WERI-Rb-1 (cell line): Measurements from ENCODE around the gene ADORA1.

Source experiments
- DNase-seq: peaks from one replicate; pipeline ENCODE4 v3.0.0-alpha.2; 2020
- H3K27ac ChIP-seq: fragments of 250-450 bp; sonication (Bioruptor Pico); 2 replicates; pipeline ENCODE4 v1.5.1; 2020; ENCODE audit warnings: mild to moderate bottlenecking, moderate library complexity
- H3K27me3 ChIP-seq: fragments of 250-450 bp; sonication (Bioruptor Pico); 2 replicates; pipeline ENCODE4 v1.5.1; 2021; ENCODE audit warnings: mild to moderate bottlenecking, low read depth, moderate library complexity; ENCODE audit not compliant: insufficient read depth, severe bottlenecking
- H3K36me3 ChIP-seq: fragments of 250-450 bp; sonication (Bioruptor Pico); 2 replicates; pipeline ENCODE4 v1.5.1; 2020; ENCODE audit warnings: mild to moderate bottlenecking, moderate library complexity
- H3K4me3 ChIP-seq: 2 replicates; pipeline ENCODE4 v1.5.1; 2011; ENCODE audit warnings: low read depth, mild to moderate bottlenecking, control low read depth, low read length
- H3K9me3 ChIP-seq: fragments of 250-450 bp; sonication (Bioruptor Pico); 2 replicates; pipeline ENCODE4 v1.5.1; 2021; ENCODE audit warnings: mild to moderate bottlenecking, moderate library complexity; ENCODE audit not compliant: severe bottlenecking
- CTCF ChIP-seq: IDR thresholded peaks from 2 replicates; pipeline ENCODE4 v1.5.1; 2011; ENCODE audit warnings: low read depth, mild to moderate bottlenecking, control low read depth, inconsistent platforms, low read length

ADORA1 gene

DNA sequence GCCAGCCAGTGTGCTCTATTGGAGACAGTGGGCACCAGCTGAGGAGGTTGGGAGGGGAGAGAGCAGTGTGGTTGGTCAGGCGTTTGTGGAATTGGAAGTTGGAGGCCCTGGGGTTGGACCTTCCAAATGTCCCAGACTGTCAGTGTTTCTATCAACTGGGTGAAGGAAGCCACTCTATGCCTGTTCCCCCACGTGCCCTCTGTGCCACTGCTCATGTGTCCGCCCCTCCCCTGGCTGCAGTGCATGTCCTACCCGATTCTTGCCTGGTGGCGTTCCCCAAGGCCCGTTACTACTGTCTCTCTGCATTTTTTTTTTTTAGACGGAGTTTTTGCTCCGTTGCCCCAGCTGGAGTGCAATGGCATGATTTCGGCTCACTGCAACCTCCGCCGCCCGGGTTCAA, 21.1 kb downstream of the ADORA1 start:
- H3K4me3 ChIP-seq, result no peak overlapping the region
- H3K9me3 ChIP-seq, result no peaks in the 10 kb centered on the region
- H3K36me3 ChIP-seq, result peaks cover 3% of the 10 kb centered on the region
- H3K27me3 ChIP-seq, result no peaks in the 10 kb centered on the region
- TF ChIP-seq CTCF, result no peak
- no peak for DNase-seq
- no peak overlapping the region for H3K27ac ChIP-seq

DNA sequence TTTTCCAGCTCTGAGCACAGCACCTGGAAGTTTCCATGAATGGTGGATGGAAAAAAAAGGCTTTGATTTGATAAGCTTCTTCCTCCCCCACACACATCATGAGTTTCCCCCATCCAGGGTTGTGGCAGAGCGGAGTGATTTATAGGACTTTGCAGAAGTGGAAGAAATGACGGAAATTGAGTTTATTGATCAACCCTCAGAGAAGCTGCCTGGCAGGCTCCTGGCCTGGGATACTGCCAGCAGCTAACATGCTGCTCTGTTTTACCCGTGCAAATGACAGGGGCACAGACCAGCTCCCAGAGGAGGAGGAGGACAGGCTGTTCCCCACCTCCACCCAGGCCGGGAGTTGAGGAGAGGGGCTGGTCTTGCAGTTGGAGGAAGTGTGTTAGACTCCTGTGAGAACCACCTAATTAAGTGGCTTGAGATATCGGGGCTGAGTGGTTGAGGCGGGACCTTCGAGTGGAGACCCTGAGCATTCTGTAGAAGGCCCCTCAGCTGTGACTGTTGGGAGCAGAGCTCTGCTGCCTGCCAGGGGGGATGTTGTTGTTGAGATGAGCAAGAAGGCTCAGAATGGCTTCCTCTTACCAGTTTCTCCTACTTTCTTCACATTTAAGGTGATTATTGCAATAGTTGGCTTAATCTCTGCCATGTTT, 21.8 kb downstream of the ADORA1 start:
- no peaks in the 10 kb centered on the region for H3K9me3 ChIP-seq
- no peaks in the 10 kb centered on the region for H3K27me3 ChIP-seq
- H3K27ac ChIP-seq, result peak overlapping the region; percentile 7
- H3K36me3 ChIP-seq, result no peaks in the 10 kb centered on the region; the same call in none of the 2 replicates
- no peak for DNase-seq
- no peak for TF ChIP-seq CTCF
- no peak overlapping the region for H3K4me3 ChIP-seq

DNA sequence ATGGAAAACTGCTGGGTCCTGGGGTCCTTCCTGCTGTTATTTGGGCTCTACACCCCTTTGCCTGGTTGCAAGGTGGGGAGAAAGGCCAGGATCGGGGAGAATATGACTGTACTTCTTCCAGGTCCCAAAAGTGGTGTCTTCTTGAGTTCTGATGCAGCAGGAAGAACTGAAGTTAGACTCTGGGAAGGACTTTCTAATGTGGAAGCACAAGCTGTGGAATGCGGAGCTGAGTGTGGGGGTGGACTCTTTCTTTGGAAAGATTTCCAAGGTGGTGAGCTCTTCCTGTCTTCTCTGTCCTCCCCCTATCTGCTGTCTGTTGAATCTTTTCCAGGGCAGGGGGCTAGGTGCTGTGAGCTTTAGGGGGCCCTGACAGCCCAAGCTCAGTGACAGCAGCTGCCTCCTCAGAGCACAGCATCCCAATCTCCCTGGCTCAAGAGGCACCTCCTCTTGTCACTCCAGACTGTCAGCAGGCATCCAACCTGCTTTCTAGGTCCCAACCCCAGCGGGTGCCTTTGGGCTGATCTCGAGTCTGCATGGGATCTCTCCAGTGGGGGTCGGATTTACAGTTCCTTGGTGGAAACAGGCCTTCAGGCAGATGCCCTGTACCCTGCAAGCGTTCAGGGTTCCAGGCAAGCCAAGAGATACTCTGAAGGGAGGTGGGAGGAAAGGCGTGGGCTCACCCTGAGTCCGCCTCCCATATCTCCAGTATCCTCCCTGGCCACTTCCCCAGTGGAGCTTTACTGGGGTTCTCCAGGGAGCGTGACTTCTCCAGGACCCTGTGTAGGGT, 23.2 kb downstream of the ADORA1 start:
- no peak for TF ChIP-seq CTCF
- Histone ChIP-seq H3K4me3 (no peak overlapping the region), H3K27ac (peak overlapping the region; percentile 59), H3K27me3 (no peaks in the 10 kb centered on the region), H3K36me3 (no peaks in the 10 kb centered on the region; the same call in none of the 2 replicates), H3K9me3 (no peaks in the 10 kb centered on the region)
- peak; percentile 91 for DNase-seq

GRCh38 chr1:203151362-203152157, 24.0 kb downstream of the ADORA1 start:
- Histone ChIP-seq H3K27me3 (no peaks in the 10 kb centered on the region), H3K4me3 (no peak overlapping the region), H3K36me3 (no peaks in the 10 kb centered on the region; the same call in none of the 2 replicates), H3K27ac (peak overlapping the region; percentile 59), H3K9me3 (no peaks in the 10 kb centered on the region)
- DNase-seq, result no peak
- TF ChIP-seq CTCF, result no peak

GRCh38 chr1:203152158-203153034, 24.9 kb downstream of the ADORA1 start:
- Histone ChIP-seq H3K27ac (peak overlapping the region; percentile 22), H3K4me3 (no peak overlapping the region), H3K27me3 (no peaks in the 10 kb centered on the region), H3K36me3 (peaks cover 5% of the 10 kb centered on the region), H3K9me3 (no peaks in the 10 kb centered on the region)
- no peak for DNase-seq
- TF ChIP-seq CTCF, result no peak
